Activated CD8-positive, alpha-beta memory T cell treated with anti-CD3 and anti-CD28 coated beads for 1 hour (primary cell): ENCODE results near the gene CHD3.
A peak's percentile ranks its signal among the peaks of the same experiment; 100 is the strongest.
"Not testable (repeated sequence)": the region's sequence is repeated elsewhere in the genome, so short reads cannot be mapped to it uniquely, and the experiment has no call there.

Source experiments
- DNase-seq, 2 donors: peaks; one replicate each; pipeline ENCODE4 v3.0.0-alpha.2; 2020; ENCODE audit warnings: low read depth in 1 of 2; ENCODE audit errors: extremely low read depth in 1 of 2

CHD3 gene

DNA sequence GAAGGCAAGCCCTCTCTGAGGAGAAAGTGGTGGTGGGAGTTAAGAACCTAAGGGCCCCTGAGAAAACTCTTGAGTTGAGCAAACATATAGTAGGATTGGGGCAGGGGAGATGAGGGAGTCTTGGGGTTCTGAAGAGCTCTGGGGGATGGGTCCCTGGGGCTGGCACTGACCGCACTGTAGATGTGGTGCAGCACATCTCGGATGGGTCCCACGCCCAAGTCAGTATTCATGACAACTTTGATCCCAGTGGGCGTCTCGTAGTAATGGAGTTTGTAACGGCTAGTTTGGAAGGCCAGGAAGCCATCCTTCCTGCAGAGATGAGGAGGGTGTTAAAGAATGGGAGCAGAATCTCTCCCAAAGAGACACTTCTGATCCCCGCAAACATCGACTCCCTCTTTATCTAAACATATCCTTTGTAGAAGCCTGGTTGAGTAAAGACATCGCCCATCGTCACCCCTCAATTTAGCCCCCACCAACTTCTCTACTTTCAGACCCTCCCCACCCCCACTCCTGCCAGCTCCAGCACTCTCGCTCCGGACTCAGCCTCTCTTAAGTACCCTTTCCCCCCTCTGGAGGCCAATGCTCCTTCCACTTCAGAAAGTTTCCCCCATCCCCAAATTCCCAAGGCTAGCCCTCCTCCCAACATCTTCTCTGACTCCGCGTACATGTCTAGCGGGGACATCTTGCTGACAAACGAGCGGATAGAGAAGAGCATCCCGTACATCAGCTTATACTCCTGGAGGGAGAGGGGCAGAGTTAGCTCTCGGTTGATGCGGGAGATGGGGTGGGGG is 42.4 kb downstream of the CHD3 start:
- no peak for DNase-seq

DNA sequence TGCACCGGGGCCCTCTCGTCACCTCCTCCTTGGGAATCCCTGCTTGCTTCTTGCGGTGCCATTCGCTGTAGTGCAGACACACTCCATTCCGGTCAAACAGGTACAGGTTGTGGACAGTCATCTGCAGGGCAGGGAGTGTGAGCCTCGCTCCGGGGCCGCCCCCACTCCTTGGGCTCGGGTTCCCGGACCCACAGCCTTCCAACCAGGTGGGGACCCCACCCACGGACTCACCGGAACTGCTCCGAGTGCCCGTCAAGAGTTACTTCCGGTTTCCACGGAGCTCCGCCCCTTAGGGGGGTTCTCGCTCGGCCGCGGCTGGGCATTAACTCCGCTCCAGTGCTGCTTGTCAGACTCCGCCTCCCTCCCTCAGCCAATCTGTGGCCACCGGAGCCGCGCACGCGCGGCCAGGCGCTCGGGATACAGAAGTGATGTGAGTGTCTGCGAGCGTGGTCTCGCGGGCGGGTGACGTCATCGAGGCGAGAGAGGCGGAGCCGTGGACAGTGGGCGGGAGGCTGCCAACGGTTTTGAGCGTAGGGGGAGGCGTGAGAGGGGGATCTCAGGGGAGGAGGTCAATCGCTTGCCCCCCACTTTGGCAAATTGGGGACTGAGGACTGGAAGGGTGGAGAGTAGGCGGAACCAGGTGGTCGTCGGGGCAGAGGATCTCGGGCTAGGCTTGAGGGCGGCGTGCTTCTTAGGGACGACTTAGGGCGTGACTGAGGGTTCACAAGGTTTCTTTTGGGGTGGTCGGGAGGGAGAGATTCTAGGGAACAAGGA is 43.3 kb downstream of the CHD3 start, which contains the start of the genes CNTROB and TRAPPC1:
TSS of gene CNTROB (plus strand) at position 498 of the 774 bp plus-strand sequence. CDS start 874 bp downstream, outside the sequence.
TSS of gene TRAPPC1 (minus strand) at position 238 of the 774 bp plus-strand sequence. CDS start at position 121, 117 bp downstream.
- peak; percentile 97 to 99 for DNase-seq

DNA sequence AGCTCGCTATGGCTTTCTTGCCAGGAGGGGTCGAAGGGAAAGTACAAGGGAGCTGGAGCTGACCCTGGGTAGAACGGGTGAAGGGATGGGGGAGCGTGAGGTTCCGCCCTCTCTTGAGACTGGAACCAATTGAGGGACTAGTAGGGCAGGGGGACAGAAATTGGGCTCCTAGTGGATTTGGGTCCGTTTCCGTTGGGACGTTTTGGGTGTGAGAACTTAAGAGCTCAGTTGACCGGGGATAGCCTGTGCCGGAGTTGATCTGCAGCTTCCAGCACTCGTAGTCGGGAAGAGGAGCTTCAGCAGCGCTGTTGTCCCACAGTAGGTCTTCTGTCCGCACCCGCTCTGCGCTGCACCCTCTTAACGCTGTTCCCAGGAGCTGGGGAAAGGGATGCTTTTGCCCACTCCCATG is 43.9 kb downstream of the CHD3 start:
- no peak for DNase-seq

DNA sequence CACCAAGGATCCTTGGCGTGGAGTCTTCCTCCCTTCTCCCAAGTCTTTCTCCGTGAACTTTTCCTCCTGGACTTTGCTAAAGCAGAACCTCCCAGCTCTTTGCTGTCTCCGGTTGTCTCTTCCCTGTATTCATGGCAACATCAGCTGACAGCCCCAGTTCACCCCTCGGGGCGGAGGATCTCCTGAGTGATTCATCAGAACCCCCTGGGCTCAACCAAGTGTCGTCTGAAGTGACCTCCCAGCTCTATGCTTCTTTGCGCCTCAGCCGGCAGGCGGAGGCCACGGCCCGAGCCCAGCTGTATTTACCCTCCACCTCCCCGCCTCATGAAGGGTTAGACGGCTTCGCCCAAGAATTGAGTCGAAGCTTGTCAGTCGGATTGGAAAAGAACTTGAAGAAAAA is 44.4 kb downstream of the CHD3 start:
- no peak for DNase-seq

DNA sequence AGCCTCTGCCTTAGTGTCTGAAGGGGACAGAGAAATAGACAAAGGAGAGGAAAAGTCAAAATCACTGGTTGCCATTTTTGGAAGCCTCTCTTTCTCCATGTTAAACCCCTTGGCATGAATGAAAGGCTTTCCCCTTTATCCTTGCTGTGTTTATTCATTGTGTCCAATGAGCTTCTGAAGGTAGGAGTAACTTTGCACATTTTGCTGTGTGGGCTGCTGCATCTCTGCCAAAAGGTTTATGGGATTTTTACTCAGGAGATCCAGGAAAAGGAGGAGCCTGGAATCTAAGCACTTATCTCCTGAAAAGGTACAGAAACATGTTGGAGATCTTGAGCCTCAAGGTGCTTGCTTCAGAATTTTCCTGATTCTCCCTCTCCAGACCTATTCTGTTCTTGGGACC is 47.3 kb downstream of the CHD3 start:
- no peak for DNase-seq

DNA sequence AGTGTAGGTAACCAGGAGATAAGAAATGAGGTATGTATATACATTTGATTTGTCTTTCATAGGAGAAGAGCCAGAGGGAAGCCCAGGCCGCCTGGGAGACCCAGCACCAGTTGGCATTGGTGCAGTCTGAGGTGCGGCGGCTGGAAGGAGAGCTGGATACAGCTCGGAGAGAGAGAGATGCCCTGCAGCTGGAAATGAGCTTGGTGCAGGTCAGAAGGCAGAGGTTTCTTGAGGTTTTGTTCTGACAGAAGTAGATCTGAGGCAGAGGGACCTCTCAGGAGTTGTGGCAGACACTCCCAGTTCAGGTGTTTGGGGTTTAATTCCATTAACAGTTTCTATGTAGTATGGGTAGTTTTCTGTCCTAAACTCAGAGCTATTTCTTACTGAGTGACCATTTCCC is 51.4 kb downstream of the CHD3 start:
- no peak for DNase-seq

DNA sequence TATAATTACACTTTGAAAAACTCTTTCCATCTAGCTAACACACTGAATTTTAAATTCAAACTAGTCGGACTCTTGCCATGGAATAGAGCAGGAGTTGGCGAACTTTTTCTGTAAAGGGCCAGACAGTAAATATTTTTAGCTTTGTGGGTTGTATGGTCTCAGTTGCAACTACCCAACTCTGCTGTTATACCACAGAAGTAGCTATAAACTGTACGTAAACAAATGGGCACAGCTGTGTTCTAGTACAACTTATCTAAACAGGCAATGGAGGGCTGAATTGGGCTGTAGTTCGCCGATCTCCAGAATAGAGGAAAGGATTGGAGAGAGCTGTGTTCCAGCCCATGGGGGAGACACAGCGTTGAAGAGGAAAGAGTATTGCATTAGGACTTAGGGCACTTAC is 52.2 kb downstream of the CHD3 start:
- no peak for DNase-seq

DNA sequence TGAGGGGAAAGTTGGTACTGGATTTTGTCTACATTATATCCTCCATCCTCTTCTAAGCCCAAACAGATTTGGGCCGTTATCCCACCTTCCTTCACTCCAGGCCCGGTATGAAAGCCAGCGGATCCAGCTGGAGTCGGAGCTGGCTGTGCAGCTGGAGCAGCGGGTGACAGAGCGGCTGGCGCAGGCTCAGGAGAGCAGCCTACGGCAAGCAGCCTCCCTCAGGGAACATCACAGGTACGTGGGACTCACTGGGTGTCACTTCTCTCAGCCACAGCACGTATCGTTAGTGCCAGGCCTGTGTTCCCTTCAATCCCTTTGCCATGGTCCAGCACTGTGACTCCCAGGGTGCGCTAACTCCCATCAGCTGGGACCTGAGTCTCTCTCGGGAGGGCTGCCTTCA is 54.7 kb downstream of the CHD3 start:
- no peak for DNase-seq

DNA sequence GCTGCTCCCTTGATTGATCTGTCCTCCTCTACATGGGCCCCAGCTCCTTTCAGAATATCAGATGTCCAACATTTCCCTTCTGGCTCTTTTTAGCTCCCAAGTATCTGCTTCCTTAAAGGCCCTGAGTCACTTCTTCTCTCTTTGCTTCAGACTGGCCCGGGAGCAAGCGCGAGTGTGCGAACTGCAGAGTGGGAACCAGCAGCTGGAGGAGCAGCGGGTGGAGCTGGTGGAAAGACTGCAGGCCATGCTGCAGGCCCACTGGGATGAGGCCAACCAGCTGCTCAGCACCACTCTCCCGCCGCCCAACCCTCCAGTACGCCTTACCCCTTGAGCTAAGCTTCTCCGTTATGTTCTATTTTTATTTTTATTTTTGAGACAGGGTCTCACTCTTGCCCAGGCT is 55.7 kb downstream of the CHD3 start:
- DNase-seq = no peak

DNA sequence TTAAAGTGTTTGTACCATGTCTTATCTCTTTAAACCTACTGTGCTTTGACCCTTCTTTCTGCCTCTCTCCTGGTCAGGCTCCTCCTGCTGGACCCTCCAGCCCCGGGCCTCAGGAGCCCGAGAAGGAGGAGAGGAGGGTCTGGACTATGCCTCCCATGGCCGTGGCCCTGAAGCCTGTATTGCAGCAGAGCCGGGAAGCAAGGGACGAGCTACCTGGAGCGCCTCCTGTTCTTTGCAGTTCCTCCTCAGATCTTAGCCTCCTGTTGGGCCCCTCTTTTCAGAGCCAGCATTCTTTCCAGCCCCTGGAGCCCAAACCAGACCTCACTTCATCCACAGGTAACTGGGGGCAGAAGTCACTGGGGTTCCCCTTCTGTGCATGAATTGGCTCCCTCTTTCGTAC is 57.1 kb downstream of the CHD3 start:
- DNase-seq = no peak

DNA sequence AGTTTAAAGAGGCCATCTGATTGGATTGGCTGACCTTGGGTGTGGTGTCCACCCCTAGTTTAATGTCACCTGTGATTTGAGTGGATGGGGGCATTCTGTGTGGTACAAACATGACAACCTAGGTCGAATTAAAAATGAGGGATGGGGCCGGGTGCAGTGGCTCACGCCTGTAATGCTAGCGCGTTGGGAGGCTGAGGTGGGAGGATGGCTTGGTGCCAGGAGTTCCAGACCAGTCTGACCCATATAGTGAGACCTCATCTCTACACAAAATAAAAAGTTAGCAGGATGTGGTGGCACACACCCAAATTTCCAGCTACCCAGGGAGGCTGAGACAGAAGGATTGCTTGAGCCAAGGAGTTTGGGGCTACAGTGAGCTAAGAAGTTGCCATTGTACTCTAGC is 57.9 kb downstream of the CHD3 start:
- DNase-seq = no peak

DNA sequence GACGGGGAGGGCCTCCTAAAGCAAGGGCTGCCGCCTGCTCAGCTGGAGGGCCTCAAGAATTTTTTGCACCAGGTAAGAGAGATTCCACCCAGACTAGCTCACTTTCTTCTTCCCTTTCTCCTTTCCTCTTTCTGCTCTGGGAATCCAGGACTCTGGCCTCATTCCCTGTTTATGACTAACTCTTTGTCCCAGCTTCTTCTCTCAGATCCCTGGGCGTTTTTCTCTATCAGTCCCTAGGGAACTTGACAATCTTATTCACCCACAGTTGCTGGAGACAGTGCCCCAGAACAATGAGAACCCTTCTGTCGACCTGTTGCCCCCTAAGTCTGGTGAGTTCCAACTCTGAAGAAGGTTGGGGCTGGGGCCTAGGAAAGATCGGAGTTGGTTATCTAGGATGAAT is 59.1 kb downstream of the CHD3 start:
- no peak for DNase-seq

DNA sequence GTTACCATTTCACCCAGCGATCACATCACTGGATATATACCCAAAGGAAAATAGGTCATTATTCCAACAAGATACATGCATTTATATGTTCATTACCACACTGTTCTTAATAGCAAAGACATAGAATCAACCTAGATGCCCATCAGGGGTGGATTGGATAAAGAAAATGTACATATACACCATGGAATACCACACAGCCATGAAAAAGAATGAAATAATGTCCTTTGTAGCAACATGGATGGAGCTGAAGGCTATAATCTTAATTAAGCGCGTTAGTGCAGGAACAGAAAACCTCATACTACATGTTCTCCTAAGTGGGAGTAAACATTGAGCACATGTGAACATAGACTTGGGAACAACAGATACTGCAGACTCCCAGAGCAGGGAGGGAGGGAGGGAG is 62.0 kb downstream of the CHD3 start:
- no peak for DNase-seq

DNA sequence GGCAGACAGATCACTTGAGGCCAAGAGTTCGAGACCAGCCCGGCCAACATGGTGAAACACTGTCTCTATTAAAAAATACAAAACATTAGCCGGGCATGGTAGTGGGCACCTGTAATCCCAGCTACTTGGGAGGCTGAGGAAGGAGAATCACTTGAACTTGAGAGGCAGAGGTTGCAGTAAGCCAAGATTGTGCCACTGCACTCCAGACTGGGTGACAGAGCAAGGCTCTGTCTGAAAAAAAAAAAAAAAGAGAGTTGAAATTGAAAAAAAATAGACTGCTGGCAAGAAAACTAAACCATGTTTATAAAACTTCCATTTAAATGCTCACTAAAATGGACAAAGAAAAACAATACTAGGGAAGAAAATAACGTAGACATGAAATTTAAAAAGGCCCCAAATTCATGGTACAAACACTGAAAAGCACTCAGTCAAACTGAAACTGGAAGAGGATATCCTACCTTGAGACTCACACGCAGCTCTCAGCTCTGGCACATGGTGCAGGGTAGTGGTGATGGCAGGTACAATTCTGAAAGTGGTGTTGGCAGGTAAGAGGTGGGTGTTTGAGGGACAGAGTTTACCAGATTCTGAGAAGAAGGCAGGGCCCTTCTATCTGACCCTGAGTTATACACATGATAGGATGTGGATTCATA is 62.7 kb downstream of the CHD3 start:
- no peak for DNase-seq

DNA sequence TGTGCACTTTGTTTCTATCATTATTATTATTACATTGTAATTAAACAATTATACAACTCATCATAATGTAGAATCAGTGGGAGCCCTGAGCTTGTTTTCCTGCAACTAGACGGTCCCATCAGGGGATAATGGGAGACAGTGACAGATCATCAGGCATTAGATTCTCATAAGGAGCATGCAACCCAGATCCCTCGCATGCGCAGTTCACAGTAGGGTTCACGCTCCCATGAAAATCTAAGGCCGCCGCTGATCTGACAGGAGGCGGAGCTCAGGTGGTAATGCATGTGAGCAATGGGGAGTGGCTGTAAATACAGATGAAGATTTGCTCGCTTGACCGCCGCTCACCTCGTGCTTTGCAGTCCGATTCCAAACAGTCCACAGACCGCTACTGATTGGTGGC is 64.7 kb downstream of the CHD3 start:
- not testable (repeated sequence) for DNase-seq

DNA sequence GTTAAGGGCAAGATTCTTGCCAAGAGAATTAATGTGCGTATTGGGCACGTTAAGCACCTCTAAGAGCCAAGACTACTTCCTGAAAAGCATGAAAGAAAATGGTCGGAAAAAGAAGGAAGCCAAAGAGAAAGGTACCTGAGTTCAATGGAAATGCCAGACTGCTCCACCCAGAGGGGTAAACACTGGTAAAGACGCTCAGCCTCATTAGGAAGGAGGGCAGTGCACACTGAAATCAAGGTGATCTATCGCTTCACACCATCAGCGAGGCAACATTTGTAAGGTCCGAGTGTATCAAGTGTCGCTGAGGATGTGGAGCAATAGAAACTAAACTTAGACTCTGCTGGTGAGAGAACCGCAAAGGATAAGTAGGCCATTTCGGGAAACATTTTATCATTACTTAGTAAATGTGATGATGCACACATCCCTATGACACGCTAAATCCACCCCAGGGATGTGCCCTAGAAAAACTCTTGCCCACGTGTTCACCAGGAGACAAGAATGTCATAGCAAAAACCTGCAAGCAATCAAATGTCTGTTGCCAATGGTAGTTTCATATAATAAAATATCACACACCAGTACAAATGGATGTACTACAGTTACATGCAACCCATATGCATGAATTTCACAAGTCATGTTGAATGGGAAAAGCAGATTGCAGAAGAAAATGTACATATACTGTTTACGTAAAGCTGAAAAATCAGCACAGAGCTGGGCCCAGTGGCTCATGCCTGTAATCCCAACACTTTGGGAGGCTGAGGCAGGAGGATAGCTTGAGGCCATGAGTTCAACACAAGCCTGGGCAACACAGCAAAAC is 67.0 kb downstream of the CHD3 start:
- no peak for DNase-seq

DNA sequence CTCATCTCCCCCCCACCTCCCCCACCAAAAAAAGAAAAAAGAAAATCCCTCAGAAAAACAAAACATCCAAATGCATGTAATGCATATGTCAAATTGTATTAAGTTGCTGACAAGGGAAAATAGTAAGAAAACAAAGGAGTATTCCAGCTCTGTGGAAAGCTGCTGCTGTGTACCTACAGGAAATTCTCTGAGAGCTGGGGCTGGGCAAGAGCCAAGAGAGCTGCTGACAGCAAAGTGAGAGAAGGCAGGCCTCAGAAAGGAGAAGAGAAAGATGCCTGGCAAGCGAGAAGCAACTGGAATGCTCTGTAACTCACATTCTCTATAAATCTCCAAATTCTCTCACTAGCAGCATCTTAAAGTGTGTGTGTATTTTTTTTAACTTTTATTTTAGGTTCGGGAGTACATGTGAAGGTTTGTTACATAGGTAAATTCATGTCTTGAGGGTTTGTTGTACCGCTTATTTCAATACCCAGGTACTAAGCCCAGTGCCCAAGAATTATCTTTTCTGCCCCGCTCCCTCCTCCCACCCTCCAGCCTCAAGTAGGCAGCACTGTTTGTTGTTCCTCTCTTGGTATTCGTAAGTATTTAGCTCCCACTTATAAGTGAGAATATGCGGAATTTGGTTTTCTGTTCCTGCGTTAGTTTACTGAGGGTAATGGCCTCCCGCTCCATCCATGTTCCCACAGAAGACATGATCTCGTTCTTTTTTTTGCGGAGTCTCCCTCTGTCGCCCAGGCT is 67.8 kb downstream of the CHD3 start:
- no peak for DNase-seq

DNA sequence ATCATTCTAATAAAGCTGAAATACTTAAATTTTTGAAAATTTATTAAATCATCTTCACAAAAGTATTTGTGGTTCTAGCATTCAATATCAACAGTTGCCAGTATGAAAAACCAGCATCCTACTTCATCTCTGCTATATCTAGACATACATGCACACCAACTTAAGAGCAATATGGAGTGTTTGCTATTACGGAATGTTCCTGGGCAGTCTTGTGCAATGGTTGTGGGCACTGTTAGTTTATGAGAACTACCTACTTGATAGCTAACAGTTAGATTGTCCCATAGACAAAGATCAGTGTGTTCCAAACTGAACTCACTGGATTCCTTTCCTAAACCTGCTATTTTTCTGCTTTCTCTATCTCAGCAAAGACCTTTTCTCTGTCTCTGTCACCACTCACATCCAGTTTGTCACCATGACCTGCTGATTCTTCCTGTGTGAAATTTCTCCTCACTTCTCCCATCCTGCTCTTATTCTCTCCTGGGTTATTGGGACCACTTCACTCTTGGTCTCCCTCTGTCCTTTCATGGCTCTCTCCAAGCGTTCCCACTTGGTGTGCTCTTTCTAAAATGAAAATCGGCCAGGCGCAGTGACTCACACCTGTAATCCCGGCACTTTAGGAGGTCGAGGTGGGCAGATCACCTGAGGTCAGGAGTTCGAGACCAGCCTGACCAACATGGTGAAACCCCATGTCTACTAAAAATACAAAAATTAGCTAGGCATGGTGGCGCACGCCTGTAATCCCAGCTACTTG is 71.1 kb downstream of the CHD3 start:
- no peak for DNase-seq

DNA sequence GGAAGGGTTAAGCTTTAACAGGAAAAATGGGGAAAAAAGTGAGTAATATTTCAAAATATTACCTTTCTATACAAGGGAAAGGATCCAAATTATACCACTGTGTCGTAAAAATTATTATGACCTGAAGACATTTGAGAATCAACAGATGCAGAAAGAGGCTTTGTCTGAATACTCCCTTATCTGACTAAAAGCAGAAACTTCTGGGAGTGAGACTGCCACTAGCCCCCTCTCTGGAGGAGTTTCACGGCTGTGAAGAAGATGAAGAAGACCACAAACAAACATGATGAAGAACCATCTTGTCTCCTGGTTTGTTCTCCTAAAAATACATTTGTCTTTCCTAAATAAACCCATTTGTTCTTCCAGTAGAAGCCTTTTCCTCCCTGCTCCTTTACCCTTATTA is 72.8 kb downstream of the CHD3 start:
- no peak for DNase-seq
